ENCODE data around the gene ATP6AP1. TPM values are rescaled to one million over a fixed set of nuclear protein-coding genes. Genes with fewer than 3 reads are reported as not detected.

ATP6AP1 gene
- total RNA-seq, 1 donor from 2014 or later = 22.6 TPM

- H3K4me2 ChIP-seq = no peak overlapping the region
- H3K4me3 ChIP-seq = no peak overlapping the region
- Mint-ChIP-seq H3K36me3 (peaks cover 10% of the 10 kb centered on the region), H3K4me3 (no peak overlapping the region), H3K27ac (no peak overlapping the region), H3K9me3 (peaks cover 28% of the 10 kb centered on the region), H3K27me3 (ENCODE audit: insufficient read depth, low read depth) (peaks cover 16% of the 10 kb centered on the region), H3K4me1 (peaks cover 20% of the 10 kb centered on the region)
- no peaks in the 10 kb centered on the region for H4K20me1 ChIP-seq (ENCODE audit: low read depth)
- H3K9ac ChIP-seq = no peak overlapping the region
- no peak overlapping the region for H3K27ac ChIP-seq
- H2AFZ ChIP-seq (replicated peaks) = no peak overlapping the region
- H3K79me2 ChIP-seq (ENCODE audit: low read depth) = peaks cover 18% of the 10 kb centered on the region
- no peak for DNase-seq (ENCODE audit: low spot score)
- no peaks in the 10 kb centered on the region for H3K9me3 ChIP-seq (ENCODE audit: low read depth)
- no peaks in the 10 kb centered on the region for H3K36me3 ChIP-seq
- peaks cover 12% of the 10 kb centered on the region for H3F3A ChIP-seq (ENCODE audit: low read depth)
- TF ChIP-seq CTCF (IDR thresholded peaks at IDR 0.05) = no peak
- no peak for TF ChIP-seq EZH2 (IDR thresholded peaks at IDR 0.05)
- no peak for TF ChIP-seq EZH2phosphoT487 (IDR thresholded peaks at IDR 0.05)
- no peaks in the 10 kb centered on the region for H3K27me3 ChIP-seq
- no peaks in the 10 kb centered on the region for H3K4me1 ChIP-seq
Observed at GRCh38 chrX:154432210-154432609, 3.7 kb downstream of the ATP6AP1 start.

GRCh38 chrX:154433605-154434004 lies 5.1 kb downstream of the ATP6AP1 start:
- no peak for TF ChIP-seq EZH2 (IDR thresholded peaks at IDR 0.05)
- no peak for TF ChIP-seq EZH2phosphoT487 (IDR thresholded peaks at IDR 0.05)
- TF ChIP-seq CTCF (IDR thresholded peaks at IDR 0.05) = no peak
- Mint-ChIP-seq H3K4me1 (peaks cover 21% of the 10 kb centered on the region), H3K36me3 (peaks cover 10% of the 10 kb centered on the region), H3K9me3 (peaks cover 32% of the 10 kb centered on the region), H3K4me3 (no peak overlapping the region), H3K27me3 (ENCODE audit: insufficient read depth, low read depth) (peaks cover 20% of the 10 kb centered on the region), H3K27ac (no peak overlapping the region)
- Histone ChIP-seq H3K4me1 (no peaks in the 10 kb centered on the region), H3F3A (ENCODE audit: low read depth) (peaks cover 8% of the 10 kb centered on the region), H3K4me2 (no peak overlapping the region), H3K9ac (no peak overlapping the region), H3K27me3 (no peaks in the 10 kb centered on the region), H3K36me3 (no peaks in the 10 kb centered on the region), H3K27ac (no peak overlapping the region), H3K4me3 (no peak overlapping the region), H3K9me3 (ENCODE audit: low read depth) (no peaks in the 10 kb centered on the region), H4K20me1 (ENCODE audit: low read depth) (peaks cover 10% of the 10 kb centered on the region), H2AFZ (replicated peaks) (no peak overlapping the region), H3K79me2 (ENCODE audit: low read depth) (peaks cover 25% of the 10 kb centered on the region)
- no peak for DNase-seq (ENCODE audit: low spot score)

- peaks cover 30% of the 10 kb centered on the region for H3K9me3 Mint-ChIP-seq
- Histone ChIP-seq H2AFZ (replicated peaks) (no peak overlapping the region), H3K79me2 (ENCODE audit: low read depth) (peaks cover 25% of the 10 kb centered on the region), H3K4me3 (no peak overlapping the region), H3F3A (ENCODE audit: low read depth) (peaks cover 8% of the 10 kb centered on the region), H4K20me1 (ENCODE audit: low read depth) (peaks cover 20% of the 10 kb centered on the region), H3K9me3 (ENCODE audit: low read depth) (no peaks in the 10 kb centered on the region), H3K9ac (no peak overlapping the region), H3K27me3 (no peaks in the 10 kb centered on the region), H3K27ac (no peak overlapping the region), H3K36me3 (no peaks in the 10 kb centered on the region), H3K4me2 (no peak overlapping the region), H3K4me1 (no peaks in the 10 kb centered on the region)
- no peak for DNase-seq (ENCODE audit: low spot score)
- H3K27ac Mint-ChIP-seq = no peak overlapping the region
- TF ChIP-seq CTCF (IDR thresholded peaks at IDR 0.05) = no peak
- no peak for TF ChIP-seq EZH2 (IDR thresholded peaks at IDR 0.05)
- TF ChIP-seq EZH2phosphoT487 (IDR thresholded peaks at IDR 0.05) = no peak
- H3K36me3 Mint-ChIP-seq = peaks cover 10% of the 10 kb centered on the region
- peaks cover 18% of the 10 kb centered on the region for H3K27me3 Mint-ChIP-seq (ENCODE audit: insufficient read depth, low read depth)
- H3K4me1 Mint-ChIP-seq = peaks cover 16% of the 10 kb centered on the region
- H3K4me3 Mint-ChIP-seq = no peak overlapping the region
Observed at GRCh38 chrX:154434394-154435168, 6.1 kb downstream of the ATP6AP1 start.
